ENCODE data around the gene C1orf159. TPM values are rescaled to one million over a fixed set of nuclear protein-coding genes. Genes with fewer than 3 reads are reported as not detected.

Gene C1orf159
- total and polyA plus RNA-seq, 2 donors (not counting 1 experiment from before 2014, with no cell fraction given) = 2.6 to 3.3 TPM

- no peaks in the 10 kb centered on the region for H3K9me3 ChIP-seq (ENCODE audit: control insufficient read depth, insufficient read depth, low read depth, low read length)
- no peak overlapping the region for H2AFZ ChIP-seq (ENCODE audit: low read length)
- peak overlapping the region; percentile 35 for H3K4me2 ChIP-seq (ENCODE audit: extremely low read depth, insufficient read depth, low read length)
- peak; percentile 55 for TF ChIP-seq EZH2 (IDR thresholded peaks at IDR 0.05; ENCODE audit: low read length, missing control alignments)
- no peak for TF ChIP-seq CTCF (conservative IDR thresholded peaks at IDR 0.05 in 1 of 2, IDR thresholded peaks at IDR 0.05 in 1 of 2; ENCODE audit: low read depth in 1 of 2, low read length in 2 of 2)
- H3K9ac ChIP-seq (ENCODE audit: insufficient read depth, low read length) = peak overlapping the region; percentile 7
- no peak overlapping the region for H3K27ac ChIP-seq (ENCODE audit: insufficient read depth, low read length)
- H3K4me3 ChIP-seq (replicated peaks in 1 of 4; ENCODE audit: control extremely low read depth in 1 of 4, insufficient read depth in 1 of 4, low read depth in 3 of 4, low read length in 4 of 4) = peak overlapping the region in 1 of 4 experiments; percentile 33
- H3K4me1 ChIP-seq (ENCODE audit: control insufficient read depth, extremely low read depth, insufficient read depth, low read length) = no peaks in the 10 kb centered on the region
- no peaks in the 10 kb centered on the region for H3K79me2 ChIP-seq (ENCODE audit: control insufficient read depth, insufficient read depth, low read length)
- DNase-seq (ENCODE audit: low read depth in 2 of 2) = no peak
- H3K27me3 ChIP-seq (ENCODE audit: control insufficient read depth, insufficient read depth, low read length) = no peaks in the 10 kb centered on the region
- H4K20me1 ChIP-seq (ENCODE audit: control insufficient read depth, extremely low read depth, insufficient read depth, low read length) = peaks cover 1% of the 10 kb centered on the region
- H3K36me3 ChIP-seq (ENCODE audit: control insufficient read depth, insufficient read depth, low read length) = no peaks in the 10 kb centered on the region
Observed at GRCh38 chr1:1033731-1034438, 82.0 kb downstream of the C1orf159 start.

DNA sequence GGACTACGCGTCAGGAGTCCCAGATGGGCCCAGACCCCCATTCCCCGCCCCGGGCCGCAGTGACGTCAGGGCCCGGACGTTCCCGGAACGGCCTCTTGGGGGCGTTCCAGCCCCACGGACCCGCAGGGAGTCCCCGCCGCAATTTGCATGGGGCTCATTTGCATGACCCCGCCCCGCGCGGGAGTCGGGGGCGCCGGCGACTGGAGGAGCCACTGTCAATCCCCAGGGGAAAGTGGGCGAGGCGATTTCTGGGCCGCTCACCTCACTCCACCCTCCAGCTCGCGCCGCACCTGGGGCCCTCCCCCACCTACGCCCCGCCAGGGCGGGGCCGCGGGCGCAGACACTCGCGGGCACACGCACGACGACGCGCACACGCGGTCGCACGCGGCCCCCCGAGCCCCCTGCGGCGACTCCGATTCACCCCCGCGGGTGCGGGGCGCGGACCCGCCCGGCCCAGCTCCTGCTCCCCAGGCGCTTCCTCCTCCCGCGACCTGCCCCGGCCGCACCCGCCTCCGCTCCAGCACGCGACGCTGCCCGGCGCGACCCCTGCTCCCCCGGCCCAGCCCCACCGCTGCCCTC is 82.8 kb downstream of the C1orf159 start:
- H3K4me3 ChIP-seq (replicated peaks in 1 of 4; ENCODE audit: control extremely low read depth in 1 of 4, insufficient read depth in 1 of 4, low read depth in 3 of 4, low read length in 4 of 4) = peak overlapping the region in 2 of 4 experiments; percentile 31 to 50
- DNase-seq (ENCODE audit: low read depth in 2 of 2) = peak; percentile 61 to 72
- H3K9ac ChIP-seq (ENCODE audit: insufficient read depth, low read length) = no peak overlapping the region
- H3K27me3 ChIP-seq (ENCODE audit: control insufficient read depth, insufficient read depth, low read length) = no peaks in the 10 kb centered on the region
- H4K20me1 ChIP-seq (ENCODE audit: control insufficient read depth, extremely low read depth, insufficient read depth, low read length) = peaks cover 1% of the 10 kb centered on the region
- no peak overlapping the region for H3K27ac ChIP-seq (ENCODE audit: insufficient read depth, low read length)
- no peak overlapping the region for H3K4me2 ChIP-seq (ENCODE audit: extremely low read depth, insufficient read depth, low read length)
- H3K79me2 ChIP-seq (ENCODE audit: control insufficient read depth, insufficient read depth, low read length) = no peaks in the 10 kb centered on the region
- peak; percentile 45 for TF ChIP-seq EZH2 (IDR thresholded peaks at IDR 0.05; ENCODE audit: low read length, missing control alignments)
- peak; percentile 51 to 62 for TF ChIP-seq CTCF (conservative IDR thresholded peaks at IDR 0.05 in 1 of 2, IDR thresholded peaks at IDR 0.05 in 1 of 2; ENCODE audit: low read depth in 1 of 2, low read length in 2 of 2)
- H3K4me1 ChIP-seq (ENCODE audit: control insufficient read depth, extremely low read depth, insufficient read depth, low read length) = no peaks in the 10 kb centered on the region
- no peak overlapping the region for H2AFZ ChIP-seq (ENCODE audit: low read length)
- H3K9me3 ChIP-seq (ENCODE audit: control insufficient read depth, insufficient read depth, low read depth, low read length) = no peaks in the 10 kb centered on the region
- no peaks in the 10 kb centered on the region for H3K36me3 ChIP-seq (ENCODE audit: control insufficient read depth, insufficient read depth, low read length)

- no peak overlapping the region for H3K4me2 ChIP-seq (ENCODE audit: extremely low read depth, insufficient read depth, low read length)
- H3K27ac ChIP-seq (ENCODE audit: insufficient read depth, low read length) = no peak overlapping the region
Observed at GRCh38 chr1:1032424-1032823, 83.5 kb downstream of the C1orf159 start.

More at GRCh38 chr1:1032424-1032823, 83.5 kb downstream of the C1orf159 start:
- peaks cover 1% of the 10 kb centered on the region for H4K20me1 ChIP-seq (ENCODE audit: control insufficient read depth, extremely low read depth, insufficient read depth, low read length)
- no peaks in the 10 kb centered on the region for H3K9me3 ChIP-seq (ENCODE audit: control insufficient read depth, insufficient read depth, low read depth, low read length)
- H3K36me3 ChIP-seq (ENCODE audit: control insufficient read depth, insufficient read depth, low read length) = no peaks in the 10 kb centered on the region
- no peak for DNase-seq (ENCODE audit: low read depth in 2 of 2)
- H3K4me1 ChIP-seq (ENCODE audit: control insufficient read depth, extremely low read depth, insufficient read depth, low read length) = no peaks in the 10 kb centered on the region
- no peak overlapping the region for H2AFZ ChIP-seq (ENCODE audit: low read length)
- H3K27me3 ChIP-seq (ENCODE audit: control insufficient read depth, insufficient read depth, low read length) = no peaks in the 10 kb centered on the region
- H3K9ac ChIP-seq (ENCODE audit: insufficient read depth, low read length) = no peak overlapping the region
- TF ChIP-seq EZH2 (IDR thresholded peaks at IDR 0.05; ENCODE audit: low read length, missing control alignments) = no peak
- no peak for TF ChIP-seq CTCF (conservative IDR thresholded peaks at IDR 0.05 in 1 of 2, IDR thresholded peaks at IDR 0.05 in 1 of 2; ENCODE audit: low read depth in 1 of 2, low read length in 2 of 2)
- H3K4me3 ChIP-seq (replicated peaks in 1 of 4; ENCODE audit: control extremely low read depth in 1 of 4, insufficient read depth in 1 of 4, low read depth in 3 of 4, low read length in 4 of 4) = no peak overlapping the region
- no peaks in the 10 kb centered on the region for H3K79me2 ChIP-seq (ENCODE audit: control insufficient read depth, insufficient read depth, low read length)
